GM12878 (cell line): ENCODE results near the gene ALOXE3. TPM values are rescaled to one million over a fixed set of nuclear protein-coding genes. Genes with fewer than 3 reads are reported as not detected.
A peak's percentile ranks its signal among the peaks of the same experiment; 100 is the strongest.

Experiments
- BCL11A ChIP-seq: IDR thresholded peaks from 2 replicates; pipeline ENCODE4 v1.6.1; 2011; ENCODE audit warnings: low read depth, low read length
- CTCF ChIP-seq, 3 experiments: IDR thresholded peaks in 2 of 3; conservative IDR thresholded peaks in 1 of 3; 2 replicates each; pipeline ENCODE4 v1.5.1; 2011; ENCODE audit warnings: low read depth in 3 of 3, low read length in 3 of 3, mild to moderate bottlenecking in 3 of 3, control low read depth in 2 of 3, moderate library complexity in 2 of 3, inconsistent platforms in 1 of 3, mixed read lengths in 1 of 3; ENCODE audit not compliant: control insufficient read depth in 2 of 3, insufficient read depth in 1 of 3; ENCODE audit errors: extremely low read depth in 1 of 3
- ESRRA ChIP-seq: IDR thresholded peaks from 2 replicates; pipeline ENCODE4 v1.6.1; 2012; ENCODE audit warnings: mild to moderate bottlenecking, low read length, improper control_type of control experiment
- ETV6 ChIP-seq, 2 experiments: fragments of 450-650 bp in 1 of 2; IDR thresholded peaks in 1 of 2; conservative IDR thresholded peaks in 1 of 2; 2 replicates each; pipeline ENCODE4 v1.6.1; 2014; ENCODE audit warnings: antibody characterized with exemption in 1 of 2, borderline replicate concordance in 1 of 2, low read depth in 1 of 2, mild to moderate bottlenecking in 1 of 2, moderate library complexity in 1 of 2
- GABPA ChIP-seq: IDR thresholded peaks from 2 replicates; pipeline ENCODE4 v1.6.1; 2014; ENCODE audit warnings: antibody characterized with exemption, low read depth, mild to moderate bottlenecking, inconsistent platforms
- HCFC1 ChIP-seq: fragments of 150-350 bp; IDR thresholded peaks from 2 replicates; pipeline ENCODE4 v1.6.1; 2014; ENCODE audit warnings: low read length
- KDM1A ChIP-seq: fragments of 200-600 bp; sonication (generic); IDR thresholded peaks from 2 replicates; pipeline ENCODE4 v1.6.1; 2016; ENCODE audit warnings: borderline replicate concordance
- MYC ChIP-seq: IDR thresholded peaks from 2 replicates; pipeline ENCODE4 v1.6.1; 2011; ENCODE audit warnings: mild to moderate bottlenecking, low read length, moderate library complexity, inconsistent platforms; ENCODE audit not compliant: insufficient read depth, insufficient replicate concordance, insufficient read length, severe bottlenecking
- NFXL1 ChIP-seq: fragments of 450-650 bp; IDR thresholded peaks from 2 replicates; pipeline ENCODE4 v1.6.1; 2017; ENCODE audit warnings: antibody characterized with exemption, mild to moderate bottlenecking, borderline replicate concordance
- RCOR1 ChIP-seq: conservative IDR thresholded peaks from 2 replicates; pipeline ENCODE4 v1.6.1; 2012; ENCODE audit warnings: low read depth, low read length, improper control_type of control experiment
- RFX5 ChIP-seq: IDR thresholded peaks from 2 replicates; pipeline ENCODE4 v1.6.1; 2011; ENCODE audit warnings: low read depth, low read length, improper control_type of control experiment
- SMAD5 ChIP-seq: IDR thresholded peaks from 2 replicates; pipeline ENCODE4 v1.6.1; 2016; ENCODE audit warnings: antibody characterized with exemption, low read depth
- SMC3 ChIP-seq: IDR thresholded peaks from 2 replicates; pipeline ENCODE4 v1.6.1; 2011; ENCODE audit warnings: low read length, improper control_type of control experiment, borderline replicate concordance
- SP1 ChIP-seq: IDR thresholded peaks from one replicate; pipeline ENCODE4 v1.6.1; 2011; ENCODE audit warnings: low read depth, low read length
- SREBF1 ChIP-seq: IDR thresholded peaks from 2 replicates; pipeline ENCODE4 v1.6.1; 2012; ENCODE audit warnings: mild to moderate bottlenecking, low read length
- SUPT20H ChIP-seq: IDR thresholded peaks from 2 replicates; pipeline ENCODE4 v1.6.1; 2011; ENCODE audit warnings: low read depth, mild to moderate bottlenecking, low read length, moderate library complexity, borderline replicate concordance; ENCODE audit not compliant: control insufficient read depth
- TCF12 ChIP-seq: IDR thresholded peaks from 2 replicates; pipeline ENCODE4 v1.6.1; 2011; ENCODE audit warnings: low read depth, mild to moderate bottlenecking, low read length
- TCF3 ChIP-seq: IDR thresholded peaks from 2 replicates; pipeline ENCODE4 v1.6.1; 2012; ENCODE audit warnings: low read depth, mild to moderate bottlenecking, low read length, borderline replicate concordance; ENCODE audit not compliant: insufficient read depth
- WRNIP1 ChIP-seq: IDR thresholded peaks from 2 replicates; pipeline ENCODE4 v1.6.1; 2011; ENCODE audit warnings: low read depth, low read length, improper control_type of control experiment, borderline replicate concordance
- ZBED1 ChIP-seq: IDR thresholded peaks from 2 replicates; pipeline ENCODE4 v1.6.1; 2016; ENCODE audit warnings: borderline replicate concordance
- ZBTB40 ChIP-seq: fragments of 450-650 bp; IDR thresholded peaks from 2 replicates; pipeline ENCODE4 v1.6.1; 2016; ENCODE audit warnings: mild to moderate bottlenecking, moderate library complexity, borderline replicate concordance
- ZNF622 ChIP-seq: fragments of 450-650 bp; IDR thresholded peaks from 2 replicates; pipeline ENCODE4 v1.6.1; 2017; ENCODE audit warnings: mild to moderate bottlenecking, inconsistent platforms
- ZSCAN29 ChIP-seq: fragments of 450-650 bp; IDR thresholded peaks from 2 replicates; pipeline ENCODE4 v1.6.1; 2017; ENCODE audit warnings: mild to moderate bottlenecking, moderate library complexity
- ZZZ3 ChIP-seq: IDR thresholded peaks from 2 replicates; pipeline ENCODE4 v1.6.1; 2011; ENCODE audit warnings: low read depth; ENCODE audit not compliant: control insufficient read depth, insufficient read length
- polyA plus RNA-seq, 11 experiments: library from polyadenylated mRNA; depleted of rRNA in 4 of 11; unstranded in 6 of 11; stranded (reverse) in 5 of 11; fragments of >200 nt; fragmentation: Nextera tagmentation in 4 of 11; fragmentation: Illumina TruSeq in 1 of 11; extraction: Ambion mirVana in 4 of 11; extraction: Trizol in 1 of 11; gene quantifications; 1 replicate in 1 of 11; 2 replicates in 10 of 11; pipeline versions ENCODE4 v1.2.1 to v1.2.3, GENCODE V29; 2011 to 2016; ENCODE audit warnings: inconsistent platforms in 2 of 11, missing spikeins in 2 of 11, low read depth in 1 of 11
- total RNA-seq, 4 experiments: library from RNA; depleted of rRNA in 3 of 4; stranded (reverse); fragments of >200 nt in 3 of 4; fragmentation: Illumina TruSeq in 1 of 4; extraction: Trizol in 1 of 4; gene quantifications; 2 replicates each; pipeline versions ENCODE4 v1.2.1 to v1.2.3, GENCODE V29; 2013 to 2021

The ALOXE3 gene
- total and polyA plus RNA-seq, 10 of the 15 experiments (the other 5 are each of a cell fraction or from before 2014, with no cell fraction given) = 0.04 TPM; not detected in 9

GRCh38 chr17:8138672-8139371, 20.5 kb upstream of the ALOXE3 start (continued):
- TF ChIP-seq ZSCAN29 (peak; percentile 94), SP1 (no peak), HCFC1 (peak; percentile 28; the same call in 1 of the 2 replicates), ESRRA (no peak), KDM1A (no peak), TCF3 (no peak), TCF12 (no peak), SREBF1 (no peak), WRNIP1 (peak; percentile 82; the same call in 1 of the 2 replicates), ZNF622 (no peak), NFXL1 (no peak), CTCF (IDR thresholded peaks at IDR 0.05 in 2 of 3, conservative IDR thresholded peaks at IDR 0.05 in 1 of 3; ENCODE audit: control insufficient read depth in 2 of 3, extremely low read depth in 1 of 3, insufficient read depth in 1 of 3, low read depth in 3 of 3, low read length in 3 of 3) (peak; percentile 68 to 78 (median 76)), ETV6 (conservative IDR thresholded peaks at IDR 0.05 in 1 of 2, IDR thresholded peaks at IDR 0.05 in 1 of 2; ENCODE audit: borderline replicate concordance in 1 of 2, low read depth in 1 of 2) (0 out of 4 replicates have a peak, but pooled peaks of 1 of the 2 experiments have one; percentile 41), ZZZ3 (no peak), ZBTB40 (peak; percentile 62; the same call in 1 of the 2 replicates), GABPA (0 out of 2 replicates have a peak, but pooled peaks have one; percentile 50), SMC3 (peak; percentile 60; the same call in 1 of the 2 replicates), RFX5 (no peak), RCOR1 (0 out of 2 replicates have a peak, but pooled peaks have one; percentile 37), BCL11A (no peak), SUPT20H (no peak), MYC (no peak), ZBED1 (no peak), SMAD5 (no peak)
